Measurements from ENCODE around the gene PRSS33. TPM values are rescaled to one million over a fixed set of nuclear protein-coding genes. Genes with fewer than 3 reads are reported as not detected.

Gene PRSS33
- total and polyA plus RNA-seq, 9 of the 15 experiments (the other 6 are each of a cell fraction or from before 2014, with no cell fraction given), result not detected

- Histone ChIP-seq H3K79me2 (ENCODE audit: control insufficient read depth, insufficient read depth, low read length) (peaks cover 28% of the 10 kb centered on the region), H4K20me1 (replicated peaks; ENCODE audit: control insufficient read depth, insufficient read depth, low read length) (no peaks in the 10 kb centered on the region), H3K9me3 (replicated peaks; ENCODE audit: control insufficient read depth, insufficient read depth, low read depth, low read length) (no peaks in the 10 kb centered on the region), H3K9me1 (ENCODE audit: control insufficient read depth, insufficient read depth, low read length) (no peaks in the 10 kb centered on the region), H3K4me1 (replicated peaks in 1 of 2; ENCODE audit: control insufficient read depth in 2 of 2, insufficient read depth in 2 of 2, low read length in 2 of 2) (peaks cover 8 to 57% of the 10 kb centered on the region in 2 experiments; a peak in 4 of 5 replicates), H3K4me3 (no peak overlapping the region), H3K27me3 (ENCODE audit: control insufficient read depth in 2 of 2, insufficient read depth in 2 of 2, low read length in 2 of 2) (no peaks in the 10 kb centered on the region), H3K4me2 (ENCODE audit: insufficient read depth, low read length) (no peak overlapping the region), H3K9ac (ENCODE audit: insufficient read depth in 1 of 2, low read depth in 2 of 2, low read length in 2 of 2) (peak overlapping the region in 1 of 2 experiments; percentile 99; a peak in 2 of 4 replicates), H2AFZ (ENCODE audit: low read depth, low read length) (no peak overlapping the region), H3K36me3 (ENCODE audit: control insufficient read depth, insufficient read depth, low read length) (peaks cover 32% of the 10 kb centered on the region; the same call in 2 of the 3 replicates), H3K27ac (ENCODE audit: extremely low read depth, low read depth, low read length) (no peak overlapping the region)
- no TSS peak for BruUV-seq (replicated peaks)
- ChIA-PET POLR2A (interaction anchor here (0.6 to 1.2 kb wide), 2 partner anchors 137 to 1874 kb away, joined by 3 to 4 read pairs; partner anchors contain the start of genes KCTD5 and NUDT16L1), CTCF (ENCODE audit: low intra/inter-chr PET ratio) (no interaction called here)
- WGBS (ENCODE audit: insufficient coverage, low coverage, missing lambda C conversion rate), result 89% methylated on average over 18 of the region's 18 CpGs
- DNase-seq (ENCODE audit: extremely low read depth in 1 of 4, low spot score in 3 of 4), result no peak
- intact Hi-C loops (cut with micrococcal nuclease), result loop anchor here (5.0 kb wide), 1 partner anchor 42 kb away; the partner anchor contains the start of gene ELOB
- in situ Hi-C loops (cut with MboI), result no loop called here
- no peak for FAIRE-seq
- no peak for ATAC-seq
- TF ChIP-seq ZNF232 (CRISPR knock-in tag; IDR thresholded peaks at IDR 0.05), result no peak
- TF ChIP-seq, protein P1, sequence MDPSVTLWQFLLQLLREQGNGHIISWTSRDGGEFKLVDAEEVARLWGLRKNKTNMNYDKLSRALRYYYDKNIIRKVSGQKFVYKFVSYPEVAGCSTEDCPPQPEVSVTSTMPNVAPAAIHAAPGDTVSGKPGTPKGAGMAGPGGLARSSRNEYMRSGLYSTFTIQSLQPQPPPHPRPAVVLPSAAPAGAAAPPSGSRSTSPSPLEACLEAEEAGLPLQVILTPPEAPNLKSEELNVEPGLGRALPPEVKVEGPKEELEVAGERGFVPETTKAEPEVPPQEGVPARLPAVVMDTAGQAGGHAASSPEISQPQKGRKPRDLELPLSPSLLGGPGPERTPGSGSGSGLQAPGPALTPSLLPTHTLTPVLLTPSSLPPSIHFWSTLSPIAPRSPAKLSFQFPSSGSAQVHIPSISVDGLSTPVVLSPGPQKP (CRISPR knock-in tag; IDR thresholded peaks at IDR 0.05), result no peak
- peak in 1 of 2 experiments; percentile 58; a peak in 2 of 4 replicates for TF ChIP-seq KDM1A (IDR thresholded peaks at IDR 0.05)
- TF ChIP-seq TEAD2 (tag; IDR thresholded peaks at IDR 0.05), result no peak
- TF ChIP-seq, protein P2, sequence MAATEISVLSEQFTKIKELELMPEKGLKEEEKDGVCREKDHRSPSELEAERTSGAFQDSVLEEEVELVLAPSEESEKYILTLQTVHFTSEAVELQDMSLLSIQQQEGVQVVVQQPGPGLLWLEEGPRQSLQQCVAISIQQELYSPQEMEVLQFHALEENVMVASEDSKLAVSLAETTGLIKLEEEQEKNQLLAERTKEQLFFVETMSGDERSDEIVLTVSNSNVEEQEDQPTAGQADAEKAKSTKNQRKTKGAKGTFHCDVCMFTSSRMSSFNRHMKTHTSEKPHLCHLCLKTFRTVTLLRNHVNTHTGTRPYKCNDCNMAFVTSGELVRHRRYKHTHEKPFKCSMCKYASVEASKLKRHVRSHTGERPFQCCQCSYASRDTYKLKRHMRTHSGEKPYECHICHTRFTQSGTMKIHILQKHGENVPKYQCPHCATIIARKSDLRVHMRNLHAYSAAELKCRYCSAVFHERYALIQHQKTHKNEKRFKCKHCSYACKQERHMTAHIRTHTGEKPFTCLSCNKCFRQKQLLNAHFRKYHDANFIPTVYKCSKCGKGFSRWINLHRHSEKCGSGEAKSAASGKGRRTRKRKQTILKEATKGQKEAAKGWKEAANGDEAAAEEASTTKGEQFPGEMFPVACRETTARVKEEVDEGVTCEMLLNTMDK (IDR thresholded peaks at IDR 0.05; ENCODE audit: borderline replicate concordance, insufficient read depth, low read depth, low read length, poor library complexity, severe bottlenecking), result no peak
- TF ChIP-seq PRPF4 (IDR thresholded peaks at IDR 0.05; ENCODE audit: insufficient read depth, low read depth, low read length, poor library complexity, severe bottlenecking), result no peak
- no peak for TF ChIP-seq ZFP30 (CRISPR knock-in tag; IDR thresholded peaks at IDR 0.05; ENCODE audit: borderline replicate concordance)
Observed at GRCh38 chr16:2819179-2819938, 32.0 kb upstream of the PRSS33 start.

All from K562 (cell line).